NCI-H2081 treated with DMSO at 0.1 percent for 48 hours (cell line): ENCODE results near the gene DNHD1.

ENCODE experiments used
- DNase-seq: peaks from one replicate; lab custom pipeline; 2025; lab: John Stamatoyannopoulos, UW

DNHD1 gene

DNA sequence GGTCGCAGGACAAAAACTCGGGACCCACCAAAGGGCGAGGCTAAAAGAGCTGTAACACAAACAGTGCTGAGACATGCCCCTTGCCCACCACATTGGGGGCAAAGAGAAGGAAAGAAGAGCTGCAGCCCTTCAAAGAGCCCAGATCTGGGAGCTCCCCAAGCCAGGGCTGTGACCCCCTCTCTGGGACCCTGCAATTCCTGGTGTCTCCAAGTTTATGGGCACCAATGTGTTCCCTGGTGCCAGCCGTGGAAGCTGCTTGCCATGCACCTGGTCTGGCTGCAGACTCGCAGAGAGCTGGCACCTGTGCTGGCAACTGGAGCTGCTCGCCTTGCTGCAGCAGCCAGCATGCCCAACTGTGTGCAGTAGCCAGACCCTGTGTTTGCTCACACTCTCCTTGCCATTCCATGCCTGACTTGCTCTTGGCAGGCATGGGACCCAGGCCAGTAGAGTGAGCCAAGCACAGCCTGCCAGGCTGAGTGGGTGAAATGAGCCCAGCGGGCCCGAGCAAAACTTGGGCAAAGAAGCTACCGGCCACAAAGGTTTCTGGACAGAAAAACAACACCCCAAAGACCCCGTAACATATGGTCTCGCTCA lies 90.4 kb downstream of the DNHD1 start:
- DNase-seq = no peak

DNA sequence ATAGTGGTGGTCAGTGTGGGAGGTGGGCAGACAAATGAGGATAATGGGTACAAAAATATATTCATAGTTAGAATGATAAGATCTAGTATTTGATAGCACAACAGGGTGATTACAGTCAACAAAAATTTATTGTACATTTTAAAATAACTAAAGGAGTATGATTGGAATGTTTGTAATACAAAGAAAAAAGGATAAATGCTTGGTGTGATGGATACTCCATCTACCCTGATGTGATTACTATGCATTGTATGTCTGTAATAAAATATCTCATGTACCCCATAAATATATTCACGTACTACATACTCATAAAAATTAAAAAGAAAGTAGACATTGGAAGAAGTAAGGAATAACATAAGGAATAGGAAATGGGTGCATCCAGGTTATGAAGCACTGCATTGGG lies 90.9 kb downstream of the DNHD1 start:
- no peak for DNase-seq

DNA sequence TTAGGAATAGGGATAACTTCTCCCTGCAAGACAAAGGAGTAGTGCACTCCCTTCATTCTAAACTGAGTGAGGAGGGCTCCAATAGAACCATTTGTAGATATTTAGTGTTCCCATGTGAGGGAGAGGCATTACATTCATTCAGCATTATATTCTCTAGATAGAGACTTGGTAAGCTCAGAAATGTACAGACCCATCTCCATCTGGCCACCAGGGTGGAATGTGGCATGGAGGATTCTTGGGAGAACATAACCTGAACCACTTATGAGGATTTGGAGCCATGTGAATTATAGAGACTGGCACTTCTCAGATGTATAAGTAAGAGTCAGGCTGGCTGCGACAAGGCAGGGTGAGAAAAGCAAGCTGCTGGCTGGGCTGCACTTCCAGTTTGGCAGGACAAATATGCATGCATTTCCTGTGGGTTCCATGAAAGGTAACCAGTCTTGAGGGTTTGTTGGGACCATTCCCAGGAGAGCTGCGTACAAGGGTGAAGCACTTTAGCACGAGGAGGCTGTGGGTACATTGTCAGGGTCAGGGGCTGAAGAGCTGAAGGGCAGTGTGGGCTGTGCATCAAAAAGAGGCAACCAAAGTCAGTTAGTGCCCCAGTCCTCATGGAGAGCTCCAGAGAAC lies 97.2 kb downstream of the DNHD1 start:
- no peak for DNase-seq

DNA sequence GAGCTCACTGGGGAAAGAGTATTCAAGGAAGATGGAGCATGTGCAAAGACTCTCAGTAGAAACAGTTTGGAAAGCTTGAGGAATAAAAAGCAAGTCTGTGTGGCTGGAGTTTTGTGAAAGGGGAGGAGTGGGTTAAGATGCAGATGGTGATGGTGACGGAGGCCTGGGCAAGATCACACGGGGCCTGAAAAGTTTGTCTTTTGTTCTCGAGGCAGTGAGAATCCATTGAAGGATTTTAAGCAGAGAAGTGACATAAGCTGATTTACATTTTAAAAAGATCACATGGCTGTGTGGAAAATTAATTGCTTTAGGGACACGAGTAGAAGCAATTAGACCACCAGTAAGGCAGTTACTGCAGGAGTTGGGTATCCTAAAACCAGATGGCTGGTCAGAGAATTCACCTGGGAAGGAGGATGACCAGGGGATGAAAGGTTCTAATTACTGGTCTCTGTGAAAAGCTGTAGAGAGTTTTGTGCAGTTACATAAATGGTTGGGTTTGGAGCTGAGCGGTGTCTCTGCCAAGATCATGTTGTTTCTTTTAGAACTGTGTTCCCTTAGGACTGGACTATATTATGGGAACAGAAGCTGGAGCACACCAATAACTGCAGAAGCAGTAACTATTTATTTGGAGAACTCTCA lies 99.3 kb downstream of the DNHD1 start:
- DNase-seq = no peak

DNA sequence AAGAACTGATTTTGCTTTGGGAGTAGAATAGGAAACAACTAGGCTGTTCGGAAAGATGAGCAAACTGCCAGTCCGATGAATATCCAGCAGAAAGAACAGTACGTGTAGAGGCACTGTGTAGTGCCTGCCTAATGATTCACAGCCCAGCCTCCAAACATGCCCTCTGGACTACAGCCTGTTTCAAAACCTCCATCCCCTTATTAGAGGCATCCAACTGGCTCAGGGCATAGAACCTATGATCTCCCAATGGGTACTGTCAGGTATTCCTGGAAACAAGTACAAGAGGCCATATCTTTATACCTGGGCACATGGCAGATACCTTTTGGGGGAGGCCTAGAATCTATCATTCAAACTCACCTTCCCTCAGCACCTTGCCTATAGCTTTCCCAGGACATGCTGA lies 101.5 kb downstream of the DNHD1 start:
- no peak for DNase-seq

DNA sequence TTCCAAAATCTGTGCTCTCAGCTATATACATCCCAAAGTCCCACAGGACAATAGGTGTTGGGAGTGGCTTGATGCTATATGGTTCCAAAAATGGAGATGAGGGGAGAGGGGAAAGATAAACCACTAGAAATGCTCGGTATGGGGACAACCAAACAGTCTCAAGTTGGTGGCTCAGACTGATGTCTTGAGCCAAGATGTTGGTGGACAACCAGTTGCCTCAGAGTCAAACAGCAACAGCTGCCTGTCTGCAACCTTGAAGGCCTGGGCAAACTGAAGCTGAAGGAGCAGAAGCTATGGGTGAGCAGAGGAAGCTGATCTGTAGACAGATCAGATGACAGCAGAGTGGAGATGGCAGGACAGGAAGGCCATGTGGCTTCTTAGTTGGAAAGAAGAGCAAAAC lies 102.4 kb downstream of the DNHD1 start:
- no peak for DNase-seq

DNA sequence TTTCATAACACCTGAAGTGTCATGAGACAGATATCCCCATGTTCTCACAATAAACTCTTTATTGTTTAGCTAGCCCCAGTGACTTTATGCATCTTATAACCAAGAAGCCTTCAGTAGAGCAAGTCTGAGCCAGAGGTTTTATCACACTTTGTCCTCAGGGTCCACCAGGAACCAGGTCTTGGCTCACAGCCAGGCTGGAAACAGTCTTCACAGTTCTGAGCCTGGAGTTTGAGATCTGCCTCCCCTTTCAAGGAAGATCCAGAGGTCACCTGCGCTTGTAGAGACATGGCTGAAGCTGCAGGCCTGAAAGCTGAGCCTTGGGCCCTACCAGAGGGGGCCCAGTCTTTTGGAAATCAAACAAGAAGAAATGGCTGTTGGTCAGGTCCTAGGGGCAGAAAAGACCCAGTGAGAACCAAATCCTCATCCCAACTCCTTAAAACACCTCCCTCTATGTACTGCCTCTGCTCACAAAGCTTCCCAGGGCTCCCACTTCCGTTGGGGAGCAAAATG lies 102.9 kb downstream of the DNHD1 start:
- DNase-seq = no peak

DNA sequence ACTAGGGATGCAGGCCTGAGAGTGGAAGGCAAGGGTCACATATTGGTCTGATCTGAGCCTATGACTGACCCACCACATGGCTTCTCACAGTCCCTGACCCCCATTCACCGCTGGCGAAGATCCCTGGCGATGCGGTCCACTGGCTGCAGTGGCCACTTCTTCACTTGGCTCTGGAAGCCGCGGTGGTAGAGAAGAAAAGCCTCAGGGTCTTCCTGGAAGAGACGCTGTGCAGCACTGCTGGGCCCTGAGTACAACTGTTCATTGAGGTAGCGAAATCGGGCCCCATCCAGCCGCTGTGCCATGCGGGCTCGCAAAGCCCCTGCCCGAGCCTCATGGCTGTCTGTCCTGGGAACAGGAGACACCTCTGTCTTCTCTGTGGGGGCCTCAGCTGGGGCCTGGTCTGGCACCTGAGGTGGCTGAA lies 104.0 kb downstream of the DNHD1 start:
- DNase-seq = no peak

DNA sequence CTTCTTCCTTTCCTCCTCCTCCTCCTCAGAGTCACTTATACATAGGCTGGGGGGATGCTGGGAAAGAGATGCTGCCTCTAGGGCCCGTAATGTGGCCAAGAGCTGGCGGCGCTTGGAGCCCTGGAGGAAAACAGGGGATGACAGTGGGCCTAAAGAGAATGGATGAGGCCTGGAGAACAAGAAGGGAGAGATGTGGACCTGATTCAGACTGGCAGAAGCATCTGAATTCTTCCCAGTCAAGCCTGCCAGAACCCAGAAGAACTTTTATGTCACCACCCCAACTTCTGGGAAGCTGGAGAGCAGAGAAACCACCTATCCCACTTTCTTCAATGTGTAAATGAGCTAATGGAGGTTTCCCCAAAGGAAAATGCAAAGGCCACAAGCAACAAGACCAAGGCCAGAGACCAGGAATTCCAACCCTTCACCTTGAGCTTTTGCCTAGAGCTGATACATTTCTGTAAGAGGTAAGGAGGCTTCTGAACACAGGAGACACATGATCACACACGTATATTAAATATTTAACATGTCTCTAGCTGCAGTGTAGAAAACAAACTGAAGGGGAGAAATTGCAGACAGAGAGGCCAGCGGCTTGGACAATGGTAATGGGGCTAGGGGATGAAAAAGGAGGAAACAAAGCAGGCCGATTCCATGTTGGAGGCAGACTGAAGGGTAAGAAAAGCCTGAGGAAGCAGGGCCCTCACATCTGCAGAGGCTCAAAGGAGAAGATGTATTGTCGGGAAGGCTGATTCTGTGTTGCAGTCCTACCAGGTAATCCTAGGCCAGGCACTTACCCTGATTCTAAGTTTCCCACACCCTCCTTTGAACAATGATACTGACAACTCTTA lies 105.2 kb downstream of the DNHD1 start:
- DNase-seq = no peak

DNA sequence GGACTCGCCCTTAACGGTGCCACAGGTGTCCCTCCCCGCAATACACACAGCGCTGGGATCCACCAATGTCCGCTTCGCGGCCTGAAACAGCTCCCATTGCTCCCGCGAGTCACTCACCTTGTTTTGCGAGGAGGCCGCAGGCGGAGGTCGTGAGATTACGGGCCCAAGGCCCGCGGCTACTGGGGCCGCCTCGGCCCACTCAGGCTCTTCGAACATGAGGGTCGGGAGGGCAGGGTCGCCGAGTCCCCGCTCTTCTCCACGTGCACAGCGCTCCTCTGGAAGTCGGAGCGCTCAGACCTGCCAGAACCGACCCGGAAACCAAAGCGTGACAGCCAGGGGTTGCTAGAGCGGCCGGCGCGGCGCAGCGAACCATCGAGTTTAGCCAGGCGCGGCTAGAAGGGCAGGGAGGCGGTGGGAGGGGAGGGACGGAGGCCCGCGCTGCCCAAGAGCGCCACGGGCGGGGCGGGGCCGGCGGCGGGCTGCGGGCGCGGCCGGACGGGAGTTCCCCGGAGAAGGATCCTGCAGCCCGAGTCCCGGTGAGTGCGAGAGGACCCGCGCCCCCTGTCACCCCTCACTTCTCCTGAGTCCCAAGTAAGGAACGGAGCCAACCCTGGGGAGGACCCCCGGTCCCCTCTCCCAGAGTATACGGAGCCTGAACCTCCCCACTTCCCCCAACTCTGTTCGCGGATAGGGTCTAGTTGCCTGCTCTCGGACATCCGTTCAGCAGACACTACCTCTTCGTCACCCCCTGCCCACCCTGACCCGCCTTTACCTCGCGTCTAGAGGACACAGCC lies 106.4 kb downstream of the DNHD1 start, which contains the start of the genes ILK and RRP8:
Gene ILK, plus strand, starts transcription at position 488 of the 794 bp plus-strand sequence. CDS start 498 bp downstream, outside the sequence.
Gene RRP8, minus strand, starts transcription at position 330 of the 794 bp plus-strand sequence. Its CDS starts 114 bp downstream, at position 216.
- peak; percentile 35 for DNase-seq

DNA sequence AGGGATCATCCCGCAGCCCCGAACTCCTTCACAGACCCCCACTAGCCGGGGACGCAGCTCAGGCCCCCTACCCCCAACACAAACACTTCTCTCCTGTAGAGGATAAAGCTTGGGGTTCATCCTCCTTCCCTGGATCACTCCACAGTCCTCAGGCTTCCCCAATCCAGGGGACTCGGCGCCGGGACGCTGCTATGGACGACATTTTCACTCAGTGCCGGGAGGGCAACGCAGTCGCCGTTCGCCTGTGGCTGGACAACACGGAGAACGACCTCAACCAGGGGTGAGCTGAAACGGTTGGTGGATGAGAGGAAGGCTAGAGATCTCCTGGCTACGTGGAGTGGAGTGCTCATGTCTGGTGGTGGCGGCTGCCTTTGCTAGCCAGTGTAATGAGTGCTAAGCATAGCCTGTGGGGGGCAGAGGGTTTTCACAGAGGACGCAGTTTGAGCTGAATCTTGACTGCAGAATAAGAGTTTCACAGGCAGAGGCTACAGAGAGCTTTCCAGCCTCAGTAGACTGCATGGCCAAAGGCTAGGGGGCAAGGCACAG lies 107.1 kb downstream of the DNHD1 start:
- no peak for DNase-seq

DNA sequence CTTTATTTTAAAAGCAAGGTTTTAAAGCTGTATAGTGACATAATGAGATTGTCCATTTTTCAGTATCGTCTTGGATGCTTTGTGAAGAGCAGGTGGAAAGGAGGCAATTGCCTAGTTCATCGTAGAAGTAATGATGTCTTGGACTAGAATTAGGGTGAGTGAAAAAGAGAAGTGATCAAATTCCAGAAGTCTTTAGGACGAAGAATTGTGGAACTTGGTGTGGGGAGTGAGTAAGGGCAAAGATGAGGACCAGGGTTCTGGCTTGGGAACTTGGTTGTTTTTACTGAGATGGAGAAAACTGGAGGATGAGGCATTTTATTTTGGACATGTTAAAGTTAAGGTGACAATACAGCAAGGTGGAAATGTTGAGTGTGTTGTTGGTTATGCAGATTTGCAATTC lies 107.7 kb downstream of the DNHD1 start:
- no peak for DNase-seq

DNA sequence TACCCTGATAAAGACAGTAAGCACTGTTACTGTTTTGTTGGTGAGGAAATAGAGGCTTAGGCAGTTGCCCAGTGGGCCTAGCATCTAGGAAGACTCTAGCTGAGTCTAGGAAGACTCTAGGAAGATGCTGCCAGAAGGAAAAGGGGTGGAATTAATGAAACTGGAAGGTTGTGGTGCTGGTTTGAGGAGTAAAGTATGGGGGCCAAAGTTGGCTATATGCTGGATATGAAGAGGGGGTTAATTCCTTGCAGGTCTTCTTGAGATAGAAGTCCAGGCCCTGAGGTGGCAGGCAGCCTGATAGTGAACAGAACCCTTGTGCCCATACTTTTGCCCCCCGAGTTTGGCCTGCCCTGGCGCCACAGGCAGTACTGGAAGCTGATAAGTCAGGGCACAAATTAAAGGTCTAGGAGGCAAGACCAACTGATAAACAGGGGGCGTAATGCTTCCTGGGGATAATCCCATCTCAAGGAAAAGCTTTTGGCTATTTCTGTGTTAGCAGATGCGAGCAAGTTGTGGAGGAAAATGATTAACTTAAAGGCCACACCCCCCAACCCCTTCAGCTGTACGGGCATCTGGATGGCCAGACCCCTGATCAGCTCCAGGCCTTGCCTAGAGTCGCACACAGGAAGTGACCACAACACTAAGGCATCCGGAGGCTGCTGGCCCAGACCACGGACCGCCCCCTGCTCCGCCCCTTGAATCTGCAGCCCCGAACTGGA lies 109.5 kb downstream of the DNHD1 start:
- DNase-seq = no peak

DNA sequence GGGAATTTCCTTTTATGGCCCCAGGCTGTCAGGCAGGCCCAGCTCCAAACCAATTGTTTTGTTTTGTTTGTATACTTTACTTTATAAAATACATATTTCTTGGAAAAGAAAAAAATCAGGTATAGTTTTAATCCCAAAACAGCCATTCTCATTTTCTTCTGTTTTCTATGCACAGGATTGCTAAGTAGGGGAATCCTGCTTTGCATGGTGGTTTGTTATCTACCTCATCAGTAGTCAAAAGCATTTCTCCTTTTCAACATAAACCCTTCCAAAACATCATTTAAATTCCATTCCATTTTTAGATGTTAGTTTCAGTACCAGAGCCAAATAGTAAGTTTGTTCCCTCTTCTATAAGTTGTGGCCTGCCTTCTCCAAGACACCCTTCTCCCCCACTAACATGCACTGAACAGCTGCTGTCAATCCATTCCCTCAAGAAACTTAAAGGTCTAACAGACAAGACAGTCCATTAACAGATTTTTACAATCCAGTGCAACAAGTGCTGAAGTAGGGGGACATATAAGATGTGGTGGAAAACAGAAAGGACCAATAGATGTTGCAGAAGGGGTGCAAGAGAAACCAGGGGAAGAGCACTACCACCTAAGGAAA lies 110.2 kb downstream of the DNHD1 start:
- no peak for DNase-seq

DNA sequence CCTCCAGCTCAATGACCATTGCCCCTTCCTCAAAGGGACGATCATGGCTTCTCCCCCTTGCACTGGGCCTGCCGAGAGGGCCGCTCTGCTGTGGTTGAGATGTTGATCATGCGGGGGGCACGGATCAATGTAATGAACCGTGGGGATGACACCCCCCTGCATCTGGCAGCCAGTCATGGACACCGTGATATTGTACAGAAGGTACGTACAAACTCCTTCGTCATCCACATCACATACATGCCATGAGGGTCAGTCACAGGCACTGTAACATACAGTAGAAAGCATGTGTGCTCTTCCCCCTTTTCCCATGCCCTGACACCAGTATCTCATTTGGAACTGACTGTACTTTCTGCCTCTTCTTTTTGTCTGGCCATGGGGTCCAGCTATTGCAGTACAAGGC lies 110.9 kb downstream of the DNHD1 start:
- no peak for DNase-seq

DNA sequence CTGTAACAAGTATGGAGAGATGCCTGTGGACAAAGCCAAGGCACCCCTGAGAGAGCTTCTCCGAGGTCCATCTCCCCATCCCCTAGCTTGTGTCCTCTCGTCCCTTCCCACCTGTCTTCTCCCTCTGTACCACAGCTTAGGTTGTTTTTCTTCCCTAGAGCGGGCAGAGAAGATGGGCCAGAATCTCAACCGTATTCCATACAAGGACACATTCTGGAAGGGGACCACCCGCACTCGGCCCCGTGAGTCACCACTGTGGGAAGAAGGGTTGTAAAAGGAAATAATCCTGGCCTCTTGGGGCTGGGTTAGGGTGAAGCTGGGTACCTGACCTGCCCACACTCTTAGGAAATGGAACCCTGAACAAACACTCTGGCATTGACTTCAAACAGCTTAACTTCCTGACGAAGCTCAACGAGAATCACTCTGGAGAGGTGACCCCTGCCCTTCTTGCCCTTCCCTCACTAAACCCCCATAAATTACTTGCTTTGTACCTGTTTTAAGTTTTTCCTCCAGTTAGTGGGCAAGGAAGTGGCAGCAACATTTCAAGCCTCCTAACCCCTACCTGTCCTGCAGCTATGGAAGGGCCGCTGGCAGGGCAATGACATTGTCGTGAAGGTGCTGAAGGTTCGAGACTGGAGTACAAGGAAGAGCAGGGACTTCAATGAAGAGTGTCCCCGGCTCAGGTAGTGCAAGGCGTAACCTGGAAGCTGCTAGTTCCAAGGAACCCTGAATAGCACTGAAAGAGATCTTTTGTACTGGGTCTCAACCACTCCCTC lies 111.8 kb downstream of the DNHD1 start:
- no peak for DNase-seq

DNA sequence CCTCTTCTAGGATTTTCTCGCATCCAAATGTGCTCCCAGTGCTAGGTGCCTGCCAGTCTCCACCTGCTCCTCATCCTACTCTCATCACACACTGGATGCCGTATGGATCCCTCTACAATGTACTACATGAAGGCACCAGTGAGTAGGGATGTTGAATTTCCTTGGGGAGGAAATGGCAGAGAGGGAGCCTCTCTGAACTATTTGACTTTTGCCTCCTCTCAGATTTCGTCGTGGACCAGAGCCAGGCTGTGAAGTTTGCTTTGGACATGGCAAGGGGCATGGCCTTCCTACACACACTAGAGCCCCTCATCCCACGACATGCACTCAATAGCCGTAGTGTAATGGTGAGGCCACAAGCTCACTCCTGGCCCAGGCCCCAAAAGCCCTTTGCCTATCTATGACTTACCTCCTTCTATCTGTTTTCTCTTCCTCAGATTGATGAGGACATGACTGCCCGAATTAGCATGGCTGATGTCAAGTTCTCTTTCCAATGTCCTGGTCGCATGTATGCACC lies 112.5 kb downstream of the DNHD1 start:
- no peak for DNase-seq

DNA sequence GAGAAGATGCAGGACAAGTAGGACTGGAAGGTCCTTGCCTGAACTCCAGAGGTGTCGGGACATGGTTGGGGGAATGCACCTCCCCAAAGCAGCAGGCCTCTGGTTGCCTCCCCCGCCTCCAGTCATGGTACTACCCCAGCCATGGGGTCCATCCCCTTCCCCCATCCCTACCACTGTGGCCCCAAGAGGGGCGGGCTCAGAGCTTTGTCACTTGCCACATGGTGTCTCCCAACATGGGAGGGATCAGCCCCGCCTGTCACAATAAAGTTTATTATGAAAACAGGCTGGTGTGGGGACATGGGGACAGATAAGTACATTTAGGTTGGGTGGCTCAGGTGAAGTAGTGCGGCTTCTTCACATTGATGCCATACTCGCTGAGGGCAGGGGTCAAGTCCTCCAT lies 113.5 kb downstream of the DNHD1 start:
- no peak for DNase-seq
